Cardiac muscle cell (in vitro differentiated cells and primary cell): ENCODE measurements around the gene GPR139. TPM values are rescaled to one million over a fixed set of nuclear protein-coding genes. Genes with fewer than 3 reads are reported as not detected.

ENCODE experiments used
- DNase-seq, 2 donors: peaks; one replicate each; pipeline versions ENCODE4 v3.0.0 to v3.0.0-alpha.2; 2010 to 2017; ENCODE audit warnings: low read depth in 1 of 2, low spot score in 1 of 2
- H3K27ac ChIP-seq: fragments of 200-600 bp; sonication (generic); 2 replicates; pipeline ENCODE4 v1.5.1; 2016
- H3K27me3 ChIP-seq: fragments of 200-600 bp; sonication (generic); 2 replicates; pipeline ENCODE4 v1.6.0; 2016; ENCODE audit warnings: control low read depth
- H3K36me3 ChIP-seq: fragments of 200-600 bp; sonication (generic); 2 replicates; pipeline ENCODE4 v1.5.1; 2016; ENCODE audit warnings: control low read depth
- H3K4me1 ChIP-seq: fragments of 200-600 bp; sonication (generic); 2 replicates; pipeline ENCODE4 v1.8.1; 2017; ENCODE audit warnings: low read depth, mild to moderate bottlenecking, mixed run types
- H3K4me3 ChIP-seq: fragments of 200-600 bp; sonication (generic); 2 replicates; pipeline ENCODE4 v1.5.1; 2016; ENCODE audit warnings: mild to moderate bottlenecking
- H3K9me3 ChIP-seq: fragments of 200-600 bp; sonication (generic); 2 replicates; pipeline ENCODE4 v1.5.1; 2017; ENCODE audit warnings: low read depth, mild to moderate bottlenecking, control low read depth
- polyA plus RNA-seq: library from polyadenylated mRNA; unstranded; fragments of >200 nt; fragmentation: Nextera tagmentation; extraction: Ambion mirVana; gene quantifications from 2 replicates; pipeline ENCODE4 v1.2.1, GENCODE V29; 2016
- total RNA-seq: library from RNA; depleted of rRNA; stranded (reverse); fragments of >200 nt; gene quantifications from 2 replicates; pipeline ENCODE4 v1.2.3, GENCODE V29; 2016
- TF ChIP-seq, protein P1 (sequence below): IDR thresholded peaks from 2 replicates; pipeline ENCODE4 v1.5.1; 2012; ENCODE audit warnings: low read depth, mild to moderate bottlenecking, low read length

GPR139 gene
- total and polyA plus RNA-seq, 2 experiments from 2014 or later = not detected

DNA sequence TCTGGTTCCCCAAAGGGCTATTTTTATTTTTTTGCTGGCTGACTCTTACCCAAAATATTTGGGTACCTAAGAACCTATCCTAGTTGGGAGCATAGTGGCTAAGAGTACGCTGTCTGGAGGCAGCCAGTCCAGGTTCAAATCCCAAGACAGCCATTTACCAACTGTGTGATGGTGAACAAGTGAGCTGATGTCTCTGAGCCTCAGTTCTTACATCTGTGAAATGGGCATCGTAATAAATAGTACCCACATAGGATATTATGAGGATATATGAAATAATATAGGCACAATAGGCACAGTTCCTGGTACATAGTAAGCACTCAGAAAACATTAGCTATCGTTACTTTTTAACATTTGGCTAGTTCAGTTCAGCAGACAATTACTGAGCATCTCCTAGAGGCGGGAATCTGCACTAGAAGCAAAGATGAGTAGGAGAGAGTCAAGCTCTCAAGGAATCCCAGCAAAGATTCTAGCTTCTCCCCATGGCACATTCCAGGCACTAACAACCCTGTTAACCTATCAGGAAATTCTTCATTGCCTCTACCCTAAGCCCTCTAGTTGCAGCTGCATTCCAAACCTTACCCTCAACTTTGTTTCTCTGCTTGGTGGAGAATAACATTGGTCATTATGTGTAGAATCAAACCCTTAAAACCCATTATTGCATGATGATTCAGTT, 31.6 kb downstream of the GPR139 start:
- TF ChIP-seq, protein P1, sequence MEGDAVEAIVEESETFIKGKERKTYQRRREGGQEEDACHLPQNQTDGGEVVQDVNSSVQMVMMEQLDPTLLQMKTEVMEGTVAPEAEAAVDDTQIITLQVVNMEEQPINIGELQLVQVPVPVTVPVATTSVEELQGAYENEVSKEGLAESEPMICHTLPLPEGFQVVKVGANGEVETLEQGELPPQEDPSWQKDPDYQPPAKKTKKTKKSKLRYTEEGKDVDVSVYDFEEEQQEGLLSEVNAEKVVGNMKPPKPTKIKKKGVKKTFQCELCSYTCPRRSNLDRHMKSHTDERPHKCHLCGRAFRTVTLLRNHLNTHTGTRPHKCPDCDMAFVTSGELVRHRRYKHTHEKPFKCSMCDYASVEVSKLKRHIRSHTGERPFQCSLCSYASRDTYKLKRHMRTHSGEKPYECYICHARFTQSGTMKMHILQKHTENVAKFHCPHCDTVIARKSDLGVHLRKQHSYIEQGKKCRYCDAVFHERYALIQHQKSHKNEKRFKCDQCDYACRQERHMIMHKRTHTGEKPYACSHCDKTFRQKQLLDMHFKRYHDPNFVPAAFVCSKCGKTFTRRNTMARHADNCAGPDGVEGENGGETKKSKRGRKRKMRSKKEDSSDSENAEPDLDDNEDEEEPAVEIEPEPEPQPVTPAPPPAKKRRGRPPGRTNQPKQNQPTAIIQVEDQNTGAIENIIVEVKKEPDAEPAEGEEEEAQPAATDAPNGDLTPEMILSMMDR = no peak
- Histone ChIP-seq H3K36me3 (no peaks in the 10 kb centered on the region), H3K4me1 (no peaks in the 10 kb centered on the region), H3K27me3 (no peaks in the 10 kb centered on the region), H3K27ac (no peak overlapping the region), H3K4me3 (no peak overlapping the region), H3K9me3 (no peaks in the 10 kb centered on the region)
- DNase-seq = no peak

DNA sequence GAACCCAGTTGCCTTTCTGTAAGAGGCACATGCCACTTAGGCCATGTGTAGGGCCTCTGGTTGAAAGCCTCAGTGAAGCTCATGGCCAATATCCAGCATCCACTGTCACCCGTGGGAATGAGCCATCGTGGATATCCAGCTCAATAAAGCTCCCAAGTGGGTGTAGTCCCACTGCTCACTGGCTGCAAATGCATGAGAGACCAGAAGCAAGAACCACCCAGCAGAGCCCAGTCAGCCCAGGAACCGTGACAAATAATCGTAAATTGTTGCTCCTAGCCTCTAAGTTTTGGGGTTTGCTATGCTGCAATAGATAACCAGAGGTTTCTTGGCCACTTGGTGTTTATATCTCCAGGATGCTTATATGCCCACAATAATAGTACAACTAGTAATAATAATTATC, 33.7 kb downstream of the GPR139 start:
- no peak overlapping the region for H3K27ac ChIP-seq
- no peaks in the 10 kb centered on the region for H3K9me3 ChIP-seq
- no peaks in the 10 kb centered on the region for H3K27me3 ChIP-seq
- TF ChIP-seq, protein P1 = no peak
- H3K4me1 ChIP-seq = no peaks in the 10 kb centered on the region
- no peak for DNase-seq
- H3K4me3 ChIP-seq = no peak overlapping the region
- no peaks in the 10 kb centered on the region for H3K36me3 ChIP-seq

DNA sequence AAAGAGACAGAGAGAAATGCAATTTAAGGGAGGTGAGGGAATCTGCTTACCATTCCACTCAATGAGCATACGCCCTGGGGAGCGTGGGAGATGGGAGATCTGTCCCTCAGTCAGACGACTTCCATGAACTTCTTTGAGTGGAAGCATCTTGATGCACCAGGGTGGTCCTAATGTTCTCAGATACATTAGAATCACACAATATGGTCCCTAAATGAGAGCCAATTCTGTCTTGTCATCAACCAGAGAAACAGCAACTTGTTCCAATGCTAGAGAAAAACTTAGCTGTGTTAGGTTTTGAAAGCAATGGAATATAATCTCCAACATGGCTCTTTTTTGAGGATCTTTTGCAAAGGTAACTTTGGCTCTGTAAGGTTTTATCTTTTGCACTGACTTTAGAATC, 44.1 kb downstream of the GPR139 start:
- TF ChIP-seq, protein P1 = no peak
- Histone ChIP-seq H3K4me1 (no peaks in the 10 kb centered on the region), H3K27ac (no peak overlapping the region), H3K27me3 (no peaks in the 10 kb centered on the region), H3K36me3 (no peaks in the 10 kb centered on the region), H3K9me3 (no peaks in the 10 kb centered on the region), H3K4me3 (no peak overlapping the region)
- no peak for DNase-seq

DNA sequence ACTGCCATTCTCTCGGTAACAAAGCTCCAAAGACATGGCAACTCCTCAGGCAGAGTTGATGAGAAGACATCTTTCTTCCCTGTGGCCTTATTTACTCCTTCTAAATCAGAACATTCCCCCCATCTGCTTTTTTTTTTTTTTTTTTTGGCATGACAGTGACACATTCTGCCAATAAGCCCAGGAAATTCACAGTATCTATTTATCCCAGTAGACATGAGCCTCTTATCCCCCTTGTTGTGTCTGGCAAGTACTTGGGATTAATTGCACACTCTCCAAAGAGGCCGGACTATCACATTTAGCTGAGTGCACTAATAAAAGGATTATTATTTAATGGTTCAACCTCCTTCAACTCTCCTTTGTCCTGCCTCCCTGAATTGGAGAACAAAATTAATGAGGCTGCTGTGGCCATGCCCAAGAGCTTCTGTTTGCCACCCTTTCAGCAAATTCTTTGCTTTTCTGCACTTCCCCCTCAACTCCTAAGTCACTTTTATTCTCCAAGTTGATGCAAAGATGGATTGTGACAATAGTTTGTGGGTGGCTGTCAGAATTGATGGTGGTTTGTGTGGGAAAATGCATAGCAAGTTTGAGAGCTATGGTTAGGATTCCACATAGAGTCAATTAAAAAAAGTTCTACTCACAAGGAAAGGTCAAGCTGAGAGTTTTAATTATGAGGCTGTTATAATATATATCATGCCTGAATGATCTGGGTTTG, 47.2 kb downstream of the GPR139 start:
- Histone ChIP-seq H3K27me3 (no peaks in the 10 kb centered on the region), H3K4me1 (no peaks in the 10 kb centered on the region), H3K4me3 (no peak overlapping the region), H3K9me3 (no peaks in the 10 kb centered on the region), H3K36me3 (no peaks in the 10 kb centered on the region), H3K27ac (no peak overlapping the region)
- TF ChIP-seq, protein P1 = no peak
- no peak for DNase-seq

DNA sequence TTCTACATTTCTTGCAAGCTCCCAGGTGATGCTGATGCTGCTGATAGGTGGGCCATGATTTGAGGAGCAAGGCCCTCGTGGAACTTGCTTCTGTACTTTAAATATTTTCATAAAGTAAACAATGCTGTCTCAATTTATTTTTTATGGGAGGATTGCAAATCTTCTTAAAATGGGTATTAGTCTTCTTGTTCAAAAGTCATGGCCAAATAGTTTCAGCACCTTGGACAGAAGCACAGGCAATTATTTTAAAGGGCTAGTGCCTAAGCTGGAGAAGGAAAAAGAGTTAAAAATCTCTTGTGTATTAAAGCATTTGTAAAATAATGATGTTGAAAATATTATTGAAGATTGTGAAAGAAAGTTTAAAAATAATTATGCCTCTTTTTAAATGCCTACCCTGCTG, 50.5 kb downstream of the GPR139 start:
- TF ChIP-seq, protein P1 = no peak
- Histone ChIP-seq H3K4me1 (no peaks in the 10 kb centered on the region), H3K36me3 (no peaks in the 10 kb centered on the region), H3K27me3 (no peaks in the 10 kb centered on the region), H3K27ac (no peak overlapping the region), H3K4me3 (no peak overlapping the region), H3K9me3 (no peaks in the 10 kb centered on the region)
- DNase-seq = peak; percentile 16 to 73
